ENCODE measurements around the gene PPA2.

The PPA2 gene

GRCh38 chr4:105400901-105401677 is 72.8 kb downstream of the PPA2 start:
- Histone ChIP-seq H3K27ac (replicated peaks) (no peak overlapping the region), H3K27me3 (ENCODE audit: insufficient read depth, poor library complexity, severe bottlenecking) (no peaks in the 10 kb centered on the region), H3K4me3 (replicated peaks; ENCODE audit: insufficient read depth, low read length) (no peak overlapping the region)
- no peak for DNase-seq (ENCODE audit: low read depth in 1 of 2, low spot score in 1 of 2)
- TF ChIP-seq POLR2AphosphoS5 (IDR thresholded peaks at IDR 0.05; ENCODE audit: low read depth) (no peak), GABPA (IDR thresholded peaks at IDR 0.05; ENCODE audit: low read depth) (no peak), SPI1 (IDR thresholded peaks at IDR 0.05; ENCODE audit: borderline replicate concordance, low read depth) (no peak)
- TF ChIP-seq, protein P1, sequence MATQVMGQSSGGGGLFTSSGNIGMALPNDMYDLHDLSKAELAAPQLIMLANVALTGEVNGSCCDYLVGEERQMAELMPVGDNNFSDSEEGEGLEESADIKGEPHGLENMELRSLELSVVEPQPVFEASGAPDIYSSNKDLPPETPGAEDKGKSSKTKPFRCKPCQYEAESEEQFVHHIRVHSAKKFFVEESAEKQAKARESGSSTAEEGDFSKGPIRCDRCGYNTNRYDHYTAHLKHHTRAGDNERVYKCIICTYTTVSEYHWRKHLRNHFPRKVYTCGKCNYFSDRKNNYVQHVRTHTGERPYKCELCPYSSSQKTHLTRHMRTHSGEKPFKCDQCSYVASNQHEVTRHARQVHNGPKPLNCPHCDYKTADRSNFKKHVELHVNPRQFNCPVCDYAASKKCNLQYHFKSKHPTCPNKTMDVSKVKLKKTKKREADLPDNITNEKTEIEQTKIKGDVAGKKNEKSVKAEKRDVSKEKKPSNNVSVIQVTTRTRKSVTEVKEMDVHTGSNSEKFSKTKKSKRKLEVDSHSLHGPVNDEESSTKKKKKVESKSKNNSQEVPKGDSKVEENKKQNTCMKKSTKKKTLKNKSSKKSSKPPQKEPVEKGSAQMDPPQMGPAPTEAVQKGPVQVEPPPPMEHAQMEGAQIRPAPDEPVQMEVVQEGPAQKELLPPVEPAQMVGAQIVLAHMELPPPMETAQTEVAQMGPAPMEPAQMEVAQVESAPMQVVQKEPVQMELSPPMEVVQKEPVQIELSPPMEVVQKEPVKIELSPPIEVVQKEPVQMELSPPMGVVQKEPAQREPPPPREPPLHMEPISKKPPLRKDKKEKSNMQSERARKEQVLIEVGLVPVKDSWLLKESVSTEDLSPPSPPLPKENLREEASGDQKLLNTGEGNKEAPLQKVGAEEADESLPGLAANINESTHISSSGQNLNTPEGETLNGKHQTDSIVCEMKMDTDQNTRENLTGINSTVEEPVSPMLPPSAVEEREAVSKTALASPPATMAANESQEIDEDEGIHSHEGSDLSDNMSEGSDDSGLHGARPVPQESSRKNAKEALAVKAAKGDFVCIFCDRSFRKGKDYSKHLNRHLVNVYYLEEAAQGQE (IDR thresholded peaks at IDR 0.05; ENCODE audit: insufficient replicate concordance, low read depth): no peak
- TF ChIP-seq, protein P2, sequence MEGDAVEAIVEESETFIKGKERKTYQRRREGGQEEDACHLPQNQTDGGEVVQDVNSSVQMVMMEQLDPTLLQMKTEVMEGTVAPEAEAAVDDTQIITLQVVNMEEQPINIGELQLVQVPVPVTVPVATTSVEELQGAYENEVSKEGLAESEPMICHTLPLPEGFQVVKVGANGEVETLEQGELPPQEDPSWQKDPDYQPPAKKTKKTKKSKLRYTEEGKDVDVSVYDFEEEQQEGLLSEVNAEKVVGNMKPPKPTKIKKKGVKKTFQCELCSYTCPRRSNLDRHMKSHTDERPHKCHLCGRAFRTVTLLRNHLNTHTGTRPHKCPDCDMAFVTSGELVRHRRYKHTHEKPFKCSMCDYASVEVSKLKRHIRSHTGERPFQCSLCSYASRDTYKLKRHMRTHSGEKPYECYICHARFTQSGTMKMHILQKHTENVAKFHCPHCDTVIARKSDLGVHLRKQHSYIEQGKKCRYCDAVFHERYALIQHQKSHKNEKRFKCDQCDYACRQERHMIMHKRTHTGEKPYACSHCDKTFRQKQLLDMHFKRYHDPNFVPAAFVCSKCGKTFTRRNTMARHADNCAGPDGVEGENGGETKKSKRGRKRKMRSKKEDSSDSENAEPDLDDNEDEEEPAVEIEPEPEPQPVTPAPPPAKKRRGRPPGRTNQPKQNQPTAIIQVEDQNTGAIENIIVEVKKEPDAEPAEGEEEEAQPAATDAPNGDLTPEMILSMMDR (IDR thresholded peaks at IDR 0.05; ENCODE audit: insufficient read depth, low read length): no peak

- H3K27me3 ChIP-seq (ENCODE audit: insufficient read depth, poor library complexity, severe bottlenecking): no peaks in the 10 kb centered on the region
- H3K4me3 ChIP-seq (replicated peaks; ENCODE audit: insufficient read depth, low read length): no peak overlapping the region
- TF ChIP-seq, protein P2 (IDR thresholded peaks at IDR 0.05; ENCODE audit: insufficient read depth, low read length): no peak
- TF ChIP-seq SPI1 (IDR thresholded peaks at IDR 0.05; ENCODE audit: borderline replicate concordance, low read depth): no peak
- TF ChIP-seq GABPA (IDR thresholded peaks at IDR 0.05; ENCODE audit: low read depth): no peak
- TF ChIP-seq POLR2AphosphoS5 (IDR thresholded peaks at IDR 0.05; ENCODE audit: low read depth): no peak
- TF ChIP-seq, protein P1 (IDR thresholded peaks at IDR 0.05; ENCODE audit: insufficient replicate concordance, low read depth): no peak
- no peak overlapping the region for H3K27ac ChIP-seq (replicated peaks)
- DNase-seq (ENCODE audit: low read depth in 1 of 2, low spot score in 1 of 2): no peak
These were observed 74.2 kb downstream of the PPA2 start for GRCh38 chr4:105399532-105400161.

GRCh38 chr4:105392858-105393257 is 81.0 kb downstream of the PPA2 start:
- no peak overlapping the region for H3K4me3 ChIP-seq (replicated peaks; ENCODE audit: insufficient read depth, low read length)
- TF ChIP-seq SPI1 (IDR thresholded peaks at IDR 0.05; ENCODE audit: borderline replicate concordance, low read depth) (no peak), GABPA (IDR thresholded peaks at IDR 0.05; ENCODE audit: low read depth) (no peak), POLR2AphosphoS5 (IDR thresholded peaks at IDR 0.05; ENCODE audit: low read depth) (no peak)
- TF ChIP-seq, protein P2 (IDR thresholded peaks at IDR 0.05; ENCODE audit: insufficient read depth, low read length): no peak
- TF ChIP-seq, protein P1 (IDR thresholded peaks at IDR 0.05; ENCODE audit: insufficient replicate concordance, low read depth): no peak
- no peak overlapping the region for H3K27ac ChIP-seq (replicated peaks)
- H3K27me3 ChIP-seq (ENCODE audit: insufficient read depth, poor library complexity, severe bottlenecking): no peaks in the 10 kb centered on the region
- no peak for DNase-seq (ENCODE audit: low read depth in 1 of 2, low spot score in 1 of 2)

All from HL-60 (cell line).